Ishikawa (cell line): ENCODE measurements around the gene RAX2.

Experiments used
- CEBPB ChIP-seq: IDR thresholded peaks from 2 replicates; pipeline ENCODE4 v1.6.1; 2012
- CREB1 ChIP-seq: IDR thresholded peaks from 2 replicates; pipeline ENCODE4 v1.6.1; 2012; ENCODE audit warnings: low read depth
- EGR1 ChIP-seq: IDR thresholded peaks from 2 replicates; pipeline ENCODE4 v1.6.1; 2012
- EP300 ChIP-seq: IDR thresholded peaks from 2 replicates; pipeline ENCODE4 v1.6.1; 2012; ENCODE audit warnings: borderline replicate concordance
- FOXM1 ChIP-seq: IDR thresholded peaks from 2 replicates; pipeline ENCODE4 v1.6.1; 2012; ENCODE audit warnings: low read depth, borderline replicate concordance
- RAD21 ChIP-seq: IDR thresholded peaks from 2 replicates; pipeline ENCODE4 v1.6.1; 2012; ENCODE audit warnings: low read depth
- TAF1 ChIP-seq: IDR thresholded peaks from 2 replicates; pipeline ENCODE4 v1.6.1; 2012; ENCODE audit warnings: low read depth, mild to moderate bottlenecking
- TCF12 ChIP-seq: IDR thresholded peaks from 2 replicates; pipeline ENCODE4 v1.6.1; 2012; ENCODE audit warnings: low read depth
- TEAD4 ChIP-seq: IDR thresholded peaks from 2 replicates; pipeline ENCODE4 v1.6.1; 2012
- TF ChIP-seq, protein P1 (sequence below): IDR thresholded peaks from 2 replicates; pipeline ENCODE4 v1.6.1; 2012
- TF ChIP-seq, protein P2 (sequence below): IDR thresholded peaks from 2 replicates; pipeline ENCODE4 v1.6.1; 2012; ENCODE audit warnings: low read depth, mild to moderate bottlenecking
- TF ChIP-seq, protein P3 (sequence below): IDR thresholded peaks from 2 replicates; pipeline ENCODE4 v1.6.1; 2012

DNA sequence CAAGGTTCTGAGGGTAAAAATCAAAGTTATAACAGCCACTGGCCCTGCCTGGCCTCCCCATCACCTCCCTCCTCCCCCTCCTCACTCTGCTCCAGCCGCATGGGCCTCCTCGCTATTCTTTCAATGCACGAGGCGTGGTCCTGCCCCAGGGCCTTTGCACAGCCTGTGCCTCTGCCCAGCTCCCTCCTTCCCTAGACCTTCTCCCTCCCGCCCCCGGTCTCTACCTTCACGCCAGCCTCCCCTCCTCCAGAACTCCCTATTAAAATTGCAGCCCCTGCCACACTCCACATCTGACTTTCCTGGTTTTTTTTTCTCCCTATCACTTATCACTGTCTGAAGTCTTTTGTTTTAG is 3.3 kb downstream of the RAX2 start:
- no peak for TF ChIP-seq CEBPB
- TF ChIP-seq, protein P1, sequence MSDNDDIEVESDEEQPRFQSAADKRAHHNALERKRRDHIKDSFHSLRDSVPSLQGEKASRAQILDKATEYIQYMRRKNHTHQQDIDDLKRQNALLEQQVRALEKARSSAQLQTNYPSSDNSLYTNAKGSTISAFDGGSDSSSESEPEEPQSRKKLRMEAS, result no peak
- TF ChIP-seq EP300, result no peak
- no peak for TF ChIP-seq CREB1
- TF ChIP-seq TCF12, result no peak
- TF ChIP-seq TAF1, result no peak
- TF ChIP-seq, protein P2, sequence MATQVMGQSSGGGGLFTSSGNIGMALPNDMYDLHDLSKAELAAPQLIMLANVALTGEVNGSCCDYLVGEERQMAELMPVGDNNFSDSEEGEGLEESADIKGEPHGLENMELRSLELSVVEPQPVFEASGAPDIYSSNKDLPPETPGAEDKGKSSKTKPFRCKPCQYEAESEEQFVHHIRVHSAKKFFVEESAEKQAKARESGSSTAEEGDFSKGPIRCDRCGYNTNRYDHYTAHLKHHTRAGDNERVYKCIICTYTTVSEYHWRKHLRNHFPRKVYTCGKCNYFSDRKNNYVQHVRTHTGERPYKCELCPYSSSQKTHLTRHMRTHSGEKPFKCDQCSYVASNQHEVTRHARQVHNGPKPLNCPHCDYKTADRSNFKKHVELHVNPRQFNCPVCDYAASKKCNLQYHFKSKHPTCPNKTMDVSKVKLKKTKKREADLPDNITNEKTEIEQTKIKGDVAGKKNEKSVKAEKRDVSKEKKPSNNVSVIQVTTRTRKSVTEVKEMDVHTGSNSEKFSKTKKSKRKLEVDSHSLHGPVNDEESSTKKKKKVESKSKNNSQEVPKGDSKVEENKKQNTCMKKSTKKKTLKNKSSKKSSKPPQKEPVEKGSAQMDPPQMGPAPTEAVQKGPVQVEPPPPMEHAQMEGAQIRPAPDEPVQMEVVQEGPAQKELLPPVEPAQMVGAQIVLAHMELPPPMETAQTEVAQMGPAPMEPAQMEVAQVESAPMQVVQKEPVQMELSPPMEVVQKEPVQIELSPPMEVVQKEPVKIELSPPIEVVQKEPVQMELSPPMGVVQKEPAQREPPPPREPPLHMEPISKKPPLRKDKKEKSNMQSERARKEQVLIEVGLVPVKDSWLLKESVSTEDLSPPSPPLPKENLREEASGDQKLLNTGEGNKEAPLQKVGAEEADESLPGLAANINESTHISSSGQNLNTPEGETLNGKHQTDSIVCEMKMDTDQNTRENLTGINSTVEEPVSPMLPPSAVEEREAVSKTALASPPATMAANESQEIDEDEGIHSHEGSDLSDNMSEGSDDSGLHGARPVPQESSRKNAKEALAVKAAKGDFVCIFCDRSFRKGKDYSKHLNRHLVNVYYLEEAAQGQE, result no peak
- TF ChIP-seq, protein P3, sequence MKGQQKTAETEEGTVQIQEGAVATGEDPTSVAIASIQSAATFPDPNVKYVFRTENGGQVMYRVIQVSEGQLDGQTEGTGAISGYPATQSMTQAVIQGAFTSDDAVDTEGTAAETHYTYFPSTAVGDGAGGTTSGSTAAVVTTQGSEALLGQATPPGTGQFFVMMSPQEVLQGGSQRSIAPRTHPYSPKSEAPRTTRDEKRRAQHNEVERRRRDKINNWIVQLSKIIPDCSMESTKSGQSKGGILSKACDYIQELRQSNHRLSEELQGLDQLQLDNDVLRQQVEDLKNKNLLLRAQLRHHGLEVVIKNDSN, result no peak
- no peak for TF ChIP-seq RAD21
- TF ChIP-seq EGR1, result no peak
- no peak for TF ChIP-seq TEAD4
- no peak for TF ChIP-seq FOXM1
